ENCODE data around the gene PRR9.

GRCh38 chr1:153227810-153228209 is 10.4 kb downstream of the PRR9 start:
- TF ChIP-seq POLR2A (IDR thresholded peaks at IDR 0.05) (no peak), CTCF (IDR thresholded peaks at IDR 0.05) (no peak), EP300 (IDR thresholded peaks at IDR 0.05) (no peak), POLR2AphosphoS5 (IDR thresholded peaks at IDR 0.05) (no peak)

All from suprapubic skin (tissue), 4 donors.